SIG-M5 treated with dmso at 0.1 percent for 504 hours (cell line): ENCODE data around the gene AFG3L2.
A peak's percentile ranks its signal among the peaks of the same experiment; 100 is the strongest.
"Not testable (repeated sequence)": the region's sequence is repeated elsewhere in the genome, so short reads cannot be mapped to it uniquely, and the experiment has no call there.

Source experiments
- DNase-seq: peaks from one replicate; lab custom pipeline; 2025; ENCODE audit not compliant: unreplicated experiment; lab: John Stamatoyannopoulos, UW

Gene AFG3L2

GRCh38 chr18:12376754-12377555, at the start of gene AFG3L2:
Gene AFG3L2, minus strand, starts transcription at chr18:12377227. Its CDS starts 145 bp downstream, at chr18:12377082.
- peak; percentile 99 for DNase-seq

GRCh38 chr18:12424252-12424651, 47.2 kb upstream of the AFG3L2 start:
- no peak for DNase-seq

GRCh38 chr18:12423820-12424219, 46.8 kb upstream of the AFG3L2 start:
- DNase-seq = no peak

GRCh38 chr18:12423393-12423792, 46.4 kb upstream of the AFG3L2 start:
- no peak for DNase-seq

DNA sequence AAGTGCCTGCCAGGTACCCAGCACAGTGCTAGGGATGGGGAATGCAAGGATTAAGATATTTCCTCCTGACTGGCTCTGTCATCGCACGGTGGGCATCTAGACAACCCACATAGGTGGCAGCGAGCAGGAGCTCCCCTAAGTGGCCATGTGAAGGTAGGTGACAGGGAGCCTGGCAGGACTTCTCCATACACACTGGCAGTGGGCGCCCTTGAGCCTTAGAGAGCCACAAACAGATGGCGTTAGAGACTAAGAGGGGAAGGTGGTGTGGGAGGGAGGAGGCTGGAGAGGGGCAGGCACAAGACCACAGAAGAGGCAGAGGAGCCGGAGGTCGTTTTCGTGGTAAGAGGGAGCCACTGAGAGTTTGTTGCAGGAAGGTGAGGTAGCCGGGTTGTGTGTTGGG, 45.9 kb upstream of the AFG3L2 start:
- DNase-seq = peak; percentile 31

DNA sequence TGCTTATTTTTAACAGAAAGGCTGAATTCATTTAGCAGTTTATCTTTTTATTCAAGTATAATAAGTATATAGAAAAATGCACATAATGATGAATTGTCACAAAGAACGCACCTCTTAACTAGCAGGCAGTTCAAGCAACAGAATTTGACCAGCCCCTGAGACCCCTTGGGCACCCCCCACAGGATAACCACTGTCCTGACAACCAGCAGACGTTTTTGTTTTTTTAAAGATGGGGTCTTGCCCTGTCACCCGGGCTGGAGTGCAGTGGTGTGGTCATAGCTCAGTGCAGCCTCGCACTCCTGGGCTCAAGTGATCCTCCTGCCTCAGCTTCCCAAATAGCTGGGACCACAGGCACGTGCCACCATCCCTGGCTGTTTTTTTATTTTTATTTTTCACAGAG, 44.7 kb upstream of the AFG3L2 start:
- DNase-seq = no peak

DNA sequence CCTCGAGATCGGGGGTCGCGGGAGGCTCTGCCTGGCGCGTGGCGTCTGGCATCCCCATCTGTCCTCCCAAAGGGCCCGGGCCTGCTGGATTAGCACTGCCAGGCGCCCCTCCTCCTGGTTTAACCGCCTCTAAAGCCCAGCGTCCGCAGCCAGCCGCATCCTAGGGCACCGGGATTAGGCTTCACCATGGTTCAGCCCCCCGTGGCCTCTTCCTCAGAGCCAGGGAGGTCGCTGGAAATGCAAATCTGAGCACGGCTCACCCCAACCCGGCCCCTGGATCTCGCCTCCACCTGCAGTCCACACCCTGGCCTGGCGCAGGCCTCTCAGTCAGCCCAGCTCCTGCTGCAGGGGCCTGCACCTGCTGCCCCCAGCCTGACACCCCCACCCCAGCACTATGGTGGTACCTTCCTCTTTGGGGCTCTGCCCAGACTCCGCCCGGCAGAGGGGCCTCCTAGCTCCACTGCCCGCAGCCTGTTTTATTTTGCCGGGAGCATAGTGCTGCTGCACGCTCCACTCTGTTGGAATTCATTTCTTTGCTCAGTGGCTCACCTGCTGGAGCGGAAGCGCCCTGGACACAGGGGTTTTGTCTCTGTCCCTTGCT, 43.9 kb upstream of the AFG3L2 start:
- peak; percentile 67 for DNase-seq

DNA sequence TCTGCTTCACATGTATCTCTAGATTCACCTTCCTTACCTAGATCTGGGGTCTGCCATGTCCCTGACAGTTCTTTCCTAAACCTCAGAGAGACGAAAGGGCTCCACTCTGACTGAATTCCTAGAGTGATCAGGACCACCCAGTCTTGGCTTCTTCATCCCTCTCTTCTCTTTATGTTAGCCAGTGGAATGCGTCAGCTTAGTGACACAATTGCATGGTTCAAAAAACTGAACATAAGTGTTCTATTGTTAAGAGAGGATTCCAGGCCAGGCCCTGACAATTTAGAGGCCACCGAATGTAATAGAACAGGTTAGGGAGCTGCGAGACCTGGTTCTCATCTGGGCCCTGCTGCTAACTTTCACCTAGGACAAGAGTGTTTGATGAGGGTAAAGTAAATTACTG, 40.7 kb upstream of the AFG3L2 start:
- DNase-seq = no peak

GRCh38 chr18:12416098-12416729, 39.2 kb upstream of the AFG3L2 start:
- DNase-seq = no peak

DNA sequence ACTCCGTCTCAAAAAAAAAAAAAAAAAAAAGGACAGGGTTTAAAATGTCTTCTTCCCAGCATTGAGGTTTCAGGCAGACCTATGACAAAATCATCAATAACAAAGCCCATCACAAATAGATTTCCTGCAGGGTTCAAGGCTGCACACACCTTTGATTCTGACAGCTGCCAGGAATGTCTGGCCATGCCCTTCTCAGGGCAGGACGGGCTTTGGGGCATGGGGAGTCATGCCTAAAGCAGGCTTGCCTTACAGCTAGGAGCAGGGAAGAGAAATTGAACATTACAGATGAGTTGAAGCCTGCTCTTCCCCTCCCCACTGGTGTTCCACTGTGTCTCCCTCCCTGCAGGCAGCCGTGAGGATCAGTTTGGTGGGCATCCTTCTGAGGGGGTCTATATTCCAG, 34.4 kb upstream of the AFG3L2 start:
- no peak for DNase-seq

GRCh38 chr18:12410747-12411146, 33.7 kb upstream of the AFG3L2 start:
- DNase-seq = not testable (repeated sequence)

DNA sequence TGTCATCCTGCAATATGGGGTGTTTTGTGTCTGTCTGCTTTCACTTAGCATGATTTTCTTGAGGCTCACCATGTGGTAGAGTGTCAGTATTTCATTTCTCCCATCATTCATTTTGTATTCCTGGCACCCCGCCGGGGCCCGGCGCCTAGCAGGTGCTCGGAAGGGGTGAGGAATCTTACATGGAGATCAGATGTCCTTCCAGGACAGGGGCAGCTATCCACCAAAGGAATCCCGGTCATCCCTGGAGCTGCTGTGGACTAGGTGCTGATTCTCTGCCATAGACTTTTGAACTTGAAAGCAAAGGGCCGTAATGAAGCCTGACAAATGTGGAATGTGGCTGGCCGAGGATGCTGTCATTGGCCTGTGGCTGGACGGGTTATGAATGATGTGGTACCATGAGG, 33.1 kb upstream of the AFG3L2 start:
- no peak for DNase-seq

DNA sequence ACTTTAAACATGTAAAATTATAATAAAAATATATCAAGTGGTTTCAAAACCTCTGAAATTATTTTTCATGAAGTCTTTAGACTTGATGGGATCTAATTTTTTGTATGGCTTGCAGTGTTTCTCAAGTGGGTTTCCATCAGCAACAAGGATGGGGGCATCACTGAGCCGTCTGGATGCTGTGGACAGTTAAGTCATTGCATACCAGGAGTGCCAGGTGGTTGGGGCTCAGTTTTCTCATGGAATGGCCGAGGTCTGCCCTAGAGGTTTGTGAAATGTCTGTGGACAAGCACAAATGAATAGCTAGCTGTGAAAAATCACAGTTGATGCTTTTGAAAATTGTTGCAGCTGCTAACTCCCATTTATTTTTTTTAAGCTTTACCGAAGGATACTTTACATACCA, 32.4 kb upstream of the AFG3L2 start:
- DNase-seq = no peak

GRCh38 chr18:12408247-12408869, 31.3 kb upstream of the AFG3L2 start:
- peak; percentile 53 for DNase-seq

DNA sequence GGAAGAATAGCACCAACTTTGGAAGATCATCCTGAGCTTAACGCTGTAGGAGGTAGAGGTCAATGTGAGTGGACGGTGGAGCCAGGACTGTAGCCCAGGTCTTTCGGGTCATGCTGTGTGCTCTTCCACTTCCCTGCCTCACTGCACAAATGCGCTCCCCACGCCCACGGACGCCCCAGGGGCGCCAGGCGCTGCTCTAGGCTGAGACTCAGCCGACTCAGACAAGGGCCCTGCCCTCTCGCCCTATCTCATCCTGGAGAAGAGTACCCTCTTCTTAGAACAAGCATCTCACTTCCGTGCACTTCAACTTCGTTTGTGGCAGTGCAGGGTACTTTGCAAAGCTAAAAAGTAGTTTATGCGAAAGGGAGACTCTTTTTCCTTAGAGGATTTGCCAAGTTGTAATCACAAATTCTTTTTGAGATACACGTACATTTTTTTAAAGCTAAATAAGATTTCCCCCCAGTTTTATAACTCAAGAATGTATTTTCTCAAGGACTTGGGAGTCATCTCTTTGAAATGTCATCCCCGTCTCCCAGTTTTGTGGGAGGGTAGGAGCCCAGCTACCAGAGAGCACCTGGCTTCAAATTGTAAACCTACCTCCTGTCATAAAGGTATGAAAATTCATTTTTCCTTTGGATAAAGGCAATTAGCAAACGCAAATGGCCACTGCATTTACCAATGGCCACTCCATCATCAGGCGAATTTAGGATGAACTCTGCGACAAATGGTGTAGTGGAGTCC, 29.5 kb upstream of the AFG3L2 start:
- DNase-seq = no peak

- DNase-seq = no peak
Observed at GRCh38 chr18:12405066-12405465, 28.0 kb upstream of the AFG3L2 start.

GRCh38 chr18:12403601-12404506, 26.8 kb upstream of the AFG3L2 start:
- DNase-seq = peak; percentile 52

- DNase-seq = no peak
Observed at GRCh38 chr18:12401881-12402280, 24.9 kb upstream of the AFG3L2 start.

DNA sequence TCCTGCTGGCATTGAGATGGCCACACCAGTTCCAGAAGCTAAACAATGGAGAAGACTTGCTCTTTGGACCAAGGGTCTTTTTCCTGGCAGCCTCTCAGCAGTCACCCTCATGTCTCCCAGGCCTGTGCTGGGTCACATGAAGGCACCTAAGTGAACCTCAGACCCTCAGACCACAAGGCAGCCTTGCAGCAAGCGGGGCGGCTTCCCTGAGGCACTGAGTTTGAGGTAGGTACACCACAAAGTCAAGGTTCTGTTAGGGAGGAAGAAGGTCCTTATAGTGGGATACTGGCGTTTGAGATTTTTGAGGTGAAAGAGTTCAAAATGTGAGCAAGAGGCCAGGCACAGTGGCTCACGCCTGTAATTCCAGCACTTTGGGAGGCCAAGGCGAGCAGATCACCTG, 22.2 kb upstream of the AFG3L2 start:
- DNase-seq = no peak

GRCh38 chr18:12398625-12399024, 21.6 kb upstream of the AFG3L2 start:
- DNase-seq = no peak
